ENCODE data around the gene HSD17B1.

- TF ChIP-seq CTCF (conservative IDR thresholded peaks at IDR 0.05 in 1 of 2, IDR thresholded peaks at IDR 0.05 in 1 of 2; ENCODE audit: low read depth in 1 of 2, low read length in 2 of 2) (no peak), EZH2 (IDR thresholded peaks at IDR 0.05; ENCODE audit: low read length, missing control alignments) (no peak)
These were observed 31.7 kb upstream of the HSD17B1 start for GRCh38 chr17:42521036-42521435.

Measured in fibroblast of lung (primary cell).